Loucy (cell line): Measurements from ENCODE around the gene LGALS9C.
"Not testable (repeated sequence)": the region's sequence is repeated elsewhere in the genome, so short reads cannot be mapped to it uniquely, and the experiment has no call there.

Experiments
- EZH2phosphoT487 ChIP-seq: fragments of 200-600 bp; IDR thresholded peaks from 2 replicates; pipeline ENCODE4 v1.6.1; 2018; ENCODE audit warnings: antibody characterized with exemption, mild to moderate bottlenecking, moderate library complexity, borderline replicate concordance
- TF ChIP-seq, protein P1 (sequence below): fragments of 200-600 bp; sonication (generic); conservative IDR thresholded peaks from 2 replicates; pipeline ENCODE4 v1.5.1; 2014; ENCODE audit warnings: mild to moderate bottlenecking, antibody characterized with exemption, low read length

DNA sequence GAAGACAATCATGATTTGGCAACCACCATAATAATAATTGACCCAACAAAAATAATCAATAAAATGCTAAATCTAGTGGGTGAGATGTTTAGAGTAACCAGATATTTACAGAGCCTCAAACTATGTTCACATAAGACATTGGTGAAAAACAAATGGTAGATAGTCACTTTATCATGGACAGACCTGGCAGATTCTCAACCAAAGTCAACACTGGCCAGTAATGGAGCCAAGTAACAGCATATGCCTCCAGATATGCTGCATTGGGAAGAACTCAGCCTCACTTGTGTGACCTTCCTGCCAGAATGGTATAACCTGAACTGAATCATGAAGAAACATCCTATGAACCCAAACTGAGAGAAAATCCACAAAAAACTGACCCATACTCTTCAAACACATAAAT, 53.8 kb downstream of the LGALS9C start:
- TF ChIP-seq, protein P1, sequence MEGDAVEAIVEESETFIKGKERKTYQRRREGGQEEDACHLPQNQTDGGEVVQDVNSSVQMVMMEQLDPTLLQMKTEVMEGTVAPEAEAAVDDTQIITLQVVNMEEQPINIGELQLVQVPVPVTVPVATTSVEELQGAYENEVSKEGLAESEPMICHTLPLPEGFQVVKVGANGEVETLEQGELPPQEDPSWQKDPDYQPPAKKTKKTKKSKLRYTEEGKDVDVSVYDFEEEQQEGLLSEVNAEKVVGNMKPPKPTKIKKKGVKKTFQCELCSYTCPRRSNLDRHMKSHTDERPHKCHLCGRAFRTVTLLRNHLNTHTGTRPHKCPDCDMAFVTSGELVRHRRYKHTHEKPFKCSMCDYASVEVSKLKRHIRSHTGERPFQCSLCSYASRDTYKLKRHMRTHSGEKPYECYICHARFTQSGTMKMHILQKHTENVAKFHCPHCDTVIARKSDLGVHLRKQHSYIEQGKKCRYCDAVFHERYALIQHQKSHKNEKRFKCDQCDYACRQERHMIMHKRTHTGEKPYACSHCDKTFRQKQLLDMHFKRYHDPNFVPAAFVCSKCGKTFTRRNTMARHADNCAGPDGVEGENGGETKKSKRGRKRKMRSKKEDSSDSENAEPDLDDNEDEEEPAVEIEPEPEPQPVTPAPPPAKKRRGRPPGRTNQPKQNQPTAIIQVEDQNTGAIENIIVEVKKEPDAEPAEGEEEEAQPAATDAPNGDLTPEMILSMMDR: not testable (repeated sequence)
- not testable (repeated sequence) for TF ChIP-seq EZH2phosphoT487
